Erythroblast (primary cell): ENCODE results near the gene SMARCAL1.

ENCODE experiments used
- GATA1 ChIP-seq: IDR thresholded peaks from 2 replicates; pipeline ENCODE4 v1.6.1; 2011; ENCODE audit warnings: low read depth, mild to moderate bottlenecking, control low read depth, low read length, moderate library complexity
- POLR2A ChIP-seq: IDR thresholded peaks from 2 replicates; pipeline ENCODE4 v1.6.1; 2011; ENCODE audit warnings: mild to moderate bottlenecking, low read length

DNA sequence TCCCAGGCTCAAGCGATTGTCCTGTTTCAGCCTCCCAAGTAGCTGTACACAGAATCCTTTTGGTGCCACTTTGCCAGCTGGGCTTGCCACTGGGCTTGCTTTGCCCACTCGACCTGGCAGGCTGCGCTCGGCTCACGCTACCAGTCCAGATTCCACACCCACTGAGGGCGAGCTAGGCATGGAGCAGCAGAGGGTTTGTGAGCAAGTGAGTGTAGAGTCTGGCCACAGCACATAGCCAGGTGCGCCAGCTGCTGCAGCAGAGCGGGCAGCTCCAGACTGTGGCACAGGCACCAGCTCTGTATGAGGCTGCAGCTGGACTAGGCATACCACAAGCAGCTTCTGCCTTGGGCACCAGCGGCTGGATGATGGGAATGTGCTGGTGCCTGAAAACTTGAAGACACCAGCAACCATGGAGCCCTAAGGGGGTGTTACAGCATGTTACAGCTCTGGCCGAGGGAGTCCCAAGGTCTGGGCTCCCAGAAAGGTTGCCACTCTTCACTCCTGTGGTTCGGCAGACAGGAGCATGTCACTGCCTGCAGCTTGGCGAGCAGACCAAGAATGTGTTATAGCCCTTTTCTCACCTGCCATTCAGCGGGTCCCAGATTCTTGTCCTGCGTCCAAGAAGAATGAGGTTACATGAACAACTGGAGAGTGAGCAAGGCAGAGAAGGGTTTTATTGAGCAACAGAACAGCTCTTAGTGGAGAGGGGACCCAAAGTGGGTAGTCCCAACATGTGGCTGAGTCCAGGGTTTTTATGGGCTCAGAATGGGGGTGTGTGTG lies 12.9 kb downstream of the SMARCAL1 start:
- TF ChIP-seq POLR2A (no peak), GATA1 (no peak)
